H1 (cell line): ENCODE measurements around the gene DLL4. TPM values are rescaled to one million over a fixed set of nuclear protein-coding genes. Genes with fewer than 3 reads are reported as not detected.

Experiments used
- ATF3 ChIP-seq: IDR thresholded peaks from 2 replicates; pipeline ENCODE4 v1.6.1; 2011; ENCODE audit warnings: low read depth, mild to moderate bottlenecking, low read length; ENCODE audit not compliant: insufficient read depth
- CBX5 ChIP-seq: fragments of 300-800, 300-1000 bp; sonication (generic); IDR thresholded peaks from 2 replicates; pipeline ENCODE4 v1.7.1; 2016; ENCODE audit warnings: antibody characterized with exemption, low read length, low read depth
- CREB1 ChIP-seq: IDR thresholded peaks from 2 replicates; pipeline ENCODE4 v1.6.1; 2012; ENCODE audit warnings: inconsistent platforms
- E2F6 ChIP-seq: IDR thresholded peaks from 2 replicates; pipeline ENCODE4 v1.6.1; 2012; ENCODE audit warnings: inconsistent platforms
- FOSL1 ChIP-seq: IDR thresholded peaks from 2 replicates; pipeline ENCODE4 v1.6.1; 2011; ENCODE audit warnings: mild to moderate bottlenecking, low read depth, low read length, moderate library complexity; ENCODE audit not compliant: insufficient read depth
- GABPA ChIP-seq: IDR thresholded peaks from 2 replicates; pipeline ENCODE4 v1.6.1; 2011; ENCODE audit warnings: mild to moderate bottlenecking, low read length, moderate library complexity, borderline replicate concordance; ENCODE audit not compliant: insufficient read depth
- KDM4A ChIP-seq: IDR thresholded peaks from one replicate; pipeline ENCODE4 v1.7.1; 2012; ENCODE audit warnings: low read depth, mild to moderate bottlenecking, moderate library complexity, low read length, inconsistent platforms; ENCODE audit not compliant: severe bottlenecking
- KDM5A ChIP-seq: fragments of 200-600 bp; IDR thresholded peaks from 2 replicates; pipeline ENCODE4 v1.7.1; 2012; ENCODE audit warnings: mild to moderate bottlenecking, low read length, inconsistent platforms, mixed read lengths
- MAFK ChIP-seq: IDR thresholded peaks from 2 replicates; pipeline ENCODE4 v1.6.1; 2012; ENCODE audit warnings: low read depth, mild to moderate bottlenecking, improper control_type of control experiment, low read length
- MAX ChIP-seq: IDR thresholded peaks from 2 replicates; pipeline ENCODE4 v1.6.1; 2012; ENCODE audit warnings: inconsistent platforms
- NANOG ChIP-seq: IDR thresholded peaks from 2 replicates; pipeline ENCODE4 v1.6.1; 2011; ENCODE audit warnings: low read length, low read depth, mild to moderate bottlenecking, inconsistent platforms; ENCODE audit not compliant: insufficient read depth, poor library complexity, severe bottlenecking
- RXRA ChIP-seq: IDR thresholded peaks from 2 replicates; pipeline ENCODE4 v1.6.1; 2011; ENCODE audit warnings: low read depth, mild to moderate bottlenecking, low read length, moderate library complexity; ENCODE audit not compliant: insufficient read depth
- SIN3A ChIP-seq, 2 experiments: IDR thresholded peaks in 1 of 2; conservative IDR thresholded peaks in 1 of 2; 2 replicates each; pipeline ENCODE4 v1.6.1; 2011 to 2012; ENCODE audit warnings: low read length in 2 of 2, improper control_type of control experiment in 1 of 2, low read depth in 1 of 2, mild to moderate bottlenecking in 1 of 2
- USF2 ChIP-seq: IDR thresholded peaks from 2 replicates; pipeline ENCODE4 v1.6.1; 2011; ENCODE audit warnings: low read length, improper control_type of control experiment
- polyA plus RNA-seq, 7 experiments: library from polyadenylated mRNA; depleted of rRNA in 3 of 7; stranded (reverse) in 5 of 7; unstranded in 2 of 7; fragments of >200 nt in 5 of 7; fragments of 200-250 nt in 2 of 7; gene quantifications; 1 replicate in 5 of 7; 2 replicates in 1 of 7; 4 replicates in 1 of 7; pipeline versions ENCODE4 v1.2.1 to v1.2.3, GENCODE V29; 2011 to 2013; ENCODE audit warnings: missing spikeins in 2 of 7, mixed read lengths in 2 of 7
- total RNA-seq: library from RNA; stranded (reverse); fragmentation: NEBNext Ultra II Directional; extraction: Animal tissue kit (Norgen Biotek cat#: 25700); gene quantifications from 2 replicates; pipeline ENCODE4 v1.2.1, GENCODE V29; 2021

Gene DLL4
- total and polyA plus RNA-seq, 2 of the 8 experiments (the other 6 are each of a cell fraction or from before 2014, with no cell fraction given): 0.23 to 0.60 TPM

GRCh38 chr15:40925863-40926658 is 3.1 kb upstream of the DLL4 start (continued):
- TF ChIP-seq CREB1 (0 out of 2 replicates have a peak, but pooled peaks have one; percentile 10), ATF3 (no peak), E2F6 (peak; percentile 92), NANOG (peak; percentile 9), RXRA (no peak), USF2 (0 out of 2 replicates have a peak, but pooled peaks have one; percentile 13), MAX (peak; percentile 97), KDM4A (peak; percentile 79), KDM5A (no peak), GABPA (no peak), SIN3A (conservative IDR thresholded peaks at IDR 0.05 in 1 of 2, IDR thresholded peaks at IDR 0.05 in 1 of 2; ENCODE audit: low read depth in 1 of 2, low read length in 2 of 2) (peak in 1 of 2 experiments; percentile 31; a peak in 1 of 4 replicates), MAFK (peak; percentile 2; the same call in 1 of the 2 replicates), CBX5 (no peak), FOSL1 (no peak)
